ENCODE results near the gene BDH1.
"Not testable (repeated sequence)": the region's sequence is repeated elsewhere in the genome, so short reads cannot be mapped to it uniquely, and the experiment has no call there.

BDH1 gene

GRCh38 chr3:197601566-197601840 is 45.7 kb upstream of the BDH1 start:
- not testable (repeated sequence) for H3K4ac ChIP-seq (ENCODE audit: low read length); H2BK15ac ChIP-seq (ENCODE audit: low read length); H4K8ac ChIP-seq (ENCODE audit: low read depth, low read length); H2BK5ac ChIP-seq (ENCODE audit: low read length); H3K27me3 ChIP-seq (ENCODE audit: control insufficient read depth in 3 of 3, insufficient read depth in 3 of 3, low read depth in 1 of 3, low read length in 3 of 3); H3K4me3 ChIP-seq (ENCODE audit: low read length in 2 of 2); H2BK12ac ChIP-seq (ENCODE audit: low read length); H2AK5ac ChIP-seq (ENCODE audit: low read depth, low read length); H3K14ac ChIP-seq (ENCODE audit: low read length); H2BK120ac ChIP-seq (ENCODE audit: low read depth, low read length); H3K18ac ChIP-seq (ENCODE audit: low read length); H3K4me2 ChIP-seq (ENCODE audit: insufficient read depth, low read length, poor library complexity, severe bottlenecking); H2AFZ ChIP-seq (ENCODE audit: low read length); H3K23ac ChIP-seq (ENCODE audit: low read depth, low read length, poor library complexity); DNase-seq (ENCODE audit: low spot score); H3K9ac ChIP-seq (ENCODE audit: low read depth, low read length, poor library complexity); H4K91ac ChIP-seq (ENCODE audit: low read depth, low read length, poor library complexity); H3K4me1 ChIP-seq (ENCODE audit: control insufficient read depth in 2 of 2, insufficient read depth in 1 of 2, low read depth in 1 of 2, low read length in 2 of 2); H3K79me1 ChIP-seq (ENCODE audit: low read depth, low read length); H3K27ac ChIP-seq (replicated peaks; ENCODE audit: low read length)
- Histone ChIP-seq H3K9me3 (replicated peaks in 1 of 2; ENCODE audit: control insufficient read depth in 2 of 2, insufficient read depth in 1 of 2, low read depth in 1 of 2, low read length in 2 of 2) (peaks cover 6 to 13% of the 10 kb centered on the region in 2 donors), H3K36me3 (replicated peaks in 1 of 2; ENCODE audit: control insufficient read depth in 2 of 2, insufficient read depth in 2 of 2, low read length in 2 of 2) (peaks cover 0 to 30% of the 10 kb centered on the region in 2 donors)
- WGBS, 2 donors (ENCODE audit: extremely low coverage in 2 of 2, insufficient read length in 2 of 2, insufficient replicate concordance in 1 of 2), result no CpG with 5 or more reads among the region's 2 CpGs

DNA sequence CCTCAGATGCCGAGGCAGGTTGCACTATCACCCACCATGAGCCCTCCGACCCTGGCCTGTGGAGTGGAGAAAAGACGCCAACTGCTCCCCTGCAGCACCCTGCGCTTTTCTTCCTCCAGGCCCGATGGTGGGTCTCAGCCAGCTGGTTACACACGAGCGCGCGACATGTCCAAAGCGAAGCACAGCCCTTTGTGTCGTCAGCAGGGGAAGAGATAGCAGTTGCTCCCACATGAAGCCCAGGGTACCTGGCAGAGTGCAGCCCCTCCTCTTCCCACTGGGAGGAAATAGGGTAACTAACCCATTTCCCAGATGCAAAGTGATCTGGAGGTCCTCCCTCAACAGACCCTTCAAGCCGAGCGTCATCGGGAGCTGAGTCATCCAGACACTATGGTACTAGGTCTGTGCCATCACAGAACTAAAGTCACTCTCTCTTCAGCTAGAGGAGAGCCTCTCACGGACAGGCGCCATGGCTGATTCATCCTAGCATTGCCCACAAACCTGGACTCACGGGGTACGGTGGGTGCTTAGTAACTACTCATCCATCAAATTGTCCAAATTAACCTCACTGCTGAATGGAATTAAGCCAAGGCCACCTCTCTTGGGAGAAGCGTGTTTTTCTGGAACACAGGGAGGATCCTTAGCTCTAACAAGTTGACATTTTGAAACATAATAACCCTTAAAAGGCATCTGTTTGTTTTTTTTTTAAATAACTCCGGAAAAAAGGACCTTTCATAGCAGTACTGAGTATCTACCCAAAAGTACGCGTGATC is 45.2 kb upstream of the BDH1 start:
- Histone ChIP-seq H3K27me3 (ENCODE audit: control insufficient read depth in 3 of 3, insufficient read depth in 3 of 3, low read depth in 1 of 3, low read length in 3 of 3) (no peaks in the 10 kb centered on the region), H3K23ac (ENCODE audit: low read depth, low read length, poor library complexity) (no peak overlapping the region), H2AK5ac (ENCODE audit: low read depth, low read length) (peak overlapping the region; percentile 83), H3K79me1 (ENCODE audit: low read depth, low read length) (no peaks in the 10 kb centered on the region), H3K9me3 (replicated peaks in 1 of 2; ENCODE audit: control insufficient read depth in 2 of 2, insufficient read depth in 1 of 2, low read depth in 1 of 2, low read length in 2 of 2) (peaks cover 6 to 13% of the 10 kb centered on the region in 2 donors), H4K8ac (ENCODE audit: low read depth, low read length) (no peak overlapping the region), H3K4me1 (ENCODE audit: control insufficient read depth in 2 of 2, insufficient read depth in 1 of 2, low read depth in 1 of 2, low read length in 2 of 2) (peaks cover 3 to 5% of the 10 kb centered on the region in 2 donors), H2AFZ (ENCODE audit: low read length) (no peak overlapping the region), H2BK15ac (ENCODE audit: low read length) (no peak overlapping the region), H4K91ac (ENCODE audit: low read depth, low read length, poor library complexity) (no peak overlapping the region), H3K4me3 (ENCODE audit: low read length in 2 of 2) (no peak overlapping the region), H3K4me2 (ENCODE audit: insufficient read depth, low read length, poor library complexity, severe bottlenecking) (no peak overlapping the region), H3K36me3 (replicated peaks in 1 of 2; ENCODE audit: control insufficient read depth in 2 of 2, insufficient read depth in 2 of 2, low read length in 2 of 2) (peaks cover 0 to 25% of the 10 kb centered on the region in 2 donors), H3K18ac (ENCODE audit: low read length) (peak overlapping the region; percentile 8), H2BK5ac (ENCODE audit: low read length) (no peak overlapping the region), H2BK12ac (ENCODE audit: low read length) (no peak overlapping the region), H3K9ac (ENCODE audit: low read depth, low read length, poor library complexity) (no peak overlapping the region), H2BK120ac (ENCODE audit: low read depth, low read length) (no peak overlapping the region), H3K14ac (ENCODE audit: low read length) (no peak overlapping the region), H3K4ac (ENCODE audit: low read length) (no peak overlapping the region), H3K27ac (replicated peaks; ENCODE audit: low read length) (no peak overlapping the region)
- WGBS, 2 donors (ENCODE audit: extremely low coverage in 2 of 2, insufficient read length in 2 of 2, insufficient replicate concordance in 1 of 2), result no CpG with 5 or more reads among the region's 22 CpGs
- no peak for DNase-seq (ENCODE audit: low spot score)

- no peak overlapping the region for H2BK15ac ChIP-seq (ENCODE audit: low read length)
- no peak overlapping the region for H3K4me2 ChIP-seq (ENCODE audit: insufficient read depth, low read length, poor library complexity, severe bottlenecking)
- no peak overlapping the region for H4K91ac ChIP-seq (ENCODE audit: low read depth, low read length, poor library complexity)
- H3K14ac ChIP-seq (ENCODE audit: low read length), result no peak overlapping the region
- H3K79me1 ChIP-seq (ENCODE audit: low read depth, low read length), result no peaks in the 10 kb centered on the region
- H2BK12ac ChIP-seq (ENCODE audit: low read length), result no peak overlapping the region
- H3K9ac ChIP-seq (ENCODE audit: low read depth, low read length, poor library complexity), result peak overlapping the region; percentile 47
- no peak overlapping the region for H2AFZ ChIP-seq (ENCODE audit: low read length)
- no peak overlapping the region for H3K4ac ChIP-seq (ENCODE audit: low read length)
- H3K27ac ChIP-seq (replicated peaks; ENCODE audit: low read length), result no peak overlapping the region
- no peaks in the 10 kb centered on the region for H3K27me3 ChIP-seq (ENCODE audit: control insufficient read depth in 3 of 3, insufficient read depth in 3 of 3, low read depth in 1 of 3, low read length in 3 of 3)
- H2BK5ac ChIP-seq (ENCODE audit: low read length), result no peak overlapping the region
- peak overlapping the region; percentile 90 for H3K23ac ChIP-seq (ENCODE audit: low read depth, low read length, poor library complexity)
- H3K4me3 ChIP-seq (ENCODE audit: low read length in 2 of 2), result no peak overlapping the region
- no peak overlapping the region for H4K8ac ChIP-seq (ENCODE audit: low read depth, low read length)
- no peak overlapping the region for H2AK5ac ChIP-seq (ENCODE audit: low read depth, low read length)
- WGBS, 2 donors (ENCODE audit: extremely low coverage in 2 of 2, insufficient read length in 2 of 2, insufficient replicate concordance in 1 of 2), result no CpG with 5 or more reads among the region's 22 CpGs
- H3K36me3 ChIP-seq (replicated peaks in 1 of 2; ENCODE audit: control insufficient read depth in 2 of 2, insufficient read depth in 2 of 2, low read length in 2 of 2), result peaks cover 0 to 11% of the 10 kb centered on the region in 2 donors
- DNase-seq (ENCODE audit: low spot score), result peak; percentile 68
- no peak overlapping the region for H2BK120ac ChIP-seq (ENCODE audit: low read depth, low read length)
- peak overlapping the region; percentile 67 for H3K18ac ChIP-seq (ENCODE audit: low read length)
- peaks cover 3 to 5% of the 10 kb centered on the region in 2 donors for H3K4me1 ChIP-seq (ENCODE audit: control insufficient read depth in 2 of 2, insufficient read depth in 1 of 2, low read depth in 1 of 2, low read length in 2 of 2)
- peaks cover 6 to 12% of the 10 kb centered on the region in 2 donors for H3K9me3 ChIP-seq (replicated peaks in 1 of 2; ENCODE audit: control insufficient read depth in 2 of 2, insufficient read depth in 1 of 2, low read depth in 1 of 2, low read length in 2 of 2)
Measured at GRCh38 chr3:197599089-197599765, 43.5 kb upstream of the BDH1 start.

DNA sequence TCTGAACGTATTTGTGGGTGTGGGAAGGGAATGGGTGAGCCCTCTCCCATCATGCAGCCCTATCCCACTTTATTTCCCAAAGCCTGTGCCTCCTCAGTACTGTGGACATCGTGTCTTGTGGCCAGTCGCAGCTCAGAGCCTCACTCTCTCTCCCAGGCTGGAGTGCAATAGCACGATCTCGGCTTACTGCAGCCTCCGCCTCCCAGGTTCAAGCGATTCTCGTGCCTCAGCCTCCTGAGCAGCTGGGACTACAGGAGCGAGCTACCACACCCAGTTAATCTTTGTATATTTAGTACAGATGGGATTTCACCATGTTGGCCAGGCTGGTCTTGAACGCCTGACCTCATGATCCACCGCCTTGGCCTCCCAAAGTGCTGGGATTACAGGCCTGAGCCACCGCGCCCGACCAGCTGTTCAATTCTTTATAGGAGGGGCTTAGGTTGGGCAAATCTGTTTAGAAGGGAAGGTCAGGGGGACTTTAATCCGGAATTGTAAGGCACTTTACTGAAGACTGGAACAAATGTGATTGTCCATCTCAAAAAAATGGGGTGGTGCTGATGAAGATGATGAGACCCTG is 42.7 kb upstream of the BDH1 start:
- Histone ChIP-seq H2BK12ac (ENCODE audit: low read length) (no peak overlapping the region), H3K4me3 (ENCODE audit: low read length in 2 of 2) (no peak overlapping the region), H3K18ac (ENCODE audit: low read length) (no peak overlapping the region), H3K27me3 (ENCODE audit: control insufficient read depth in 3 of 3, insufficient read depth in 3 of 3, low read depth in 1 of 3, low read length in 3 of 3) (no peaks in the 10 kb centered on the region), H3K9ac (ENCODE audit: low read depth, low read length, poor library complexity) (no peak overlapping the region), H3K4me2 (ENCODE audit: insufficient read depth, low read length, poor library complexity, severe bottlenecking) (no peak overlapping the region), H2BK120ac (ENCODE audit: low read depth, low read length) (no peak overlapping the region), H2AK5ac (ENCODE audit: low read depth, low read length) (no peak overlapping the region), H2AFZ (ENCODE audit: low read length) (no peak overlapping the region), H3K23ac (ENCODE audit: low read depth, low read length, poor library complexity) (no peak overlapping the region), H3K36me3 (replicated peaks in 1 of 2; ENCODE audit: control insufficient read depth in 2 of 2, insufficient read depth in 2 of 2, low read length in 2 of 2) (peaks cover 0 to 4% of the 10 kb centered on the region in 2 donors), H3K9me3 (replicated peaks in 1 of 2; ENCODE audit: control insufficient read depth in 2 of 2, insufficient read depth in 1 of 2, low read depth in 1 of 2, low read length in 2 of 2) (peaks cover 3 to 5% of the 10 kb centered on the region in 2 donors), H3K79me1 (ENCODE audit: low read depth, low read length) (no peaks in the 10 kb centered on the region), H2BK15ac (ENCODE audit: low read length) (no peak overlapping the region), H4K91ac (ENCODE audit: low read depth, low read length, poor library complexity) (no peak overlapping the region), H2BK5ac (ENCODE audit: low read length) (no peak overlapping the region), H3K27ac (replicated peaks; ENCODE audit: low read length) (no peak overlapping the region), H3K4me1 (ENCODE audit: control insufficient read depth in 2 of 2, insufficient read depth in 1 of 2, low read depth in 1 of 2, low read length in 2 of 2) (peaks cover 3 to 5% of the 10 kb centered on the region in 2 donors), H3K4ac (ENCODE audit: low read length) (no peak overlapping the region), H3K14ac (ENCODE audit: low read length) (no peak overlapping the region), H4K8ac (ENCODE audit: low read depth, low read length) (no peak overlapping the region)
- DNase-seq (ENCODE audit: low spot score), result no peak
- no CpG with 5 or more reads among the region's 15 CpGs for WGBS, 2 donors (ENCODE audit: extremely low coverage in 2 of 2, insufficient read length in 2 of 2, insufficient replicate concordance in 1 of 2)

Measured in neuronal stem cell (in vitro differentiated cells).